ENCODE measurements around the gene PEF1.

Gene PEF1

GRCh38 chr1:31652891-31653499, 8.3 kb upstream of the PEF1 start:
- DNase-seq: no peak

DNA sequence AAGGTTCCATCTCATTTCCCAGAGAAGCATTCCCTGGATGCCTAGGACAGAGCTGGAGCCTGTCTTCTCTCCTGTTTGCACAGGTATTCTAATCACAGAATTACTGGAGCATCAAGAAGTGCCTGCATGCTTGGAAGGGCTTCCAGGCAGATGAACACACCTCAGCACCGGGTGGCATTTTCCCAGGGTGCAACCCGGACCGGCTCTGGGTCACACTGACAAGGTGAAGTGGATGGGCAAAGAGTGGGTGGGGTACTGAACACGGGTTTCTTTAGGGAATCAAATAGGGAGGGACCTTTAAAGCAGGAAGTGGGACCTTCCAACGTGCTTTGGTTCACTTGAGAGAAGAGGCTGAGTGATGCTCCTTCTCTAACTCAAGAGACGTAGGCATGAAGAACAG, 7.1 kb upstream of the PEF1 start:
- DNase-seq: no peak

DNA sequence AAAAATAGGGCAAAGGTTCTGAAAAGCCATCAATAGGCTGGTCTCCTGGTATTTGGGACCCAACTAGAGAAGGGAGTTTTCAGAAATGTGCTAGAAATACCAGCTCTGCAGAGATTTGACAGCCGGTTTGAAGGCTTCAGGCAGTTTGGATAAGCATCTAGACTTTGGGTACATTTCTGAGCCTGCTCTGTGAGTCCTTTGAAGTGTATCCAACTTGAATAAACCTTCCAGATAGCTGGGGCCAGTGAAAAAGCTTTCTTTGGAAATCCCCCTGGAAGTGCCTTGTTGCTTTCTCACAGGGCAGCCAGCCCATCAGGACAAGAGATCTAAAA, 6.4 kb upstream of the PEF1 start:
- DNase-seq: no peak

- no peak for DNase-seq
Measured at GRCh38 chr1:31650161-31651088, 5.7 kb upstream of the PEF1 start.

DNA sequence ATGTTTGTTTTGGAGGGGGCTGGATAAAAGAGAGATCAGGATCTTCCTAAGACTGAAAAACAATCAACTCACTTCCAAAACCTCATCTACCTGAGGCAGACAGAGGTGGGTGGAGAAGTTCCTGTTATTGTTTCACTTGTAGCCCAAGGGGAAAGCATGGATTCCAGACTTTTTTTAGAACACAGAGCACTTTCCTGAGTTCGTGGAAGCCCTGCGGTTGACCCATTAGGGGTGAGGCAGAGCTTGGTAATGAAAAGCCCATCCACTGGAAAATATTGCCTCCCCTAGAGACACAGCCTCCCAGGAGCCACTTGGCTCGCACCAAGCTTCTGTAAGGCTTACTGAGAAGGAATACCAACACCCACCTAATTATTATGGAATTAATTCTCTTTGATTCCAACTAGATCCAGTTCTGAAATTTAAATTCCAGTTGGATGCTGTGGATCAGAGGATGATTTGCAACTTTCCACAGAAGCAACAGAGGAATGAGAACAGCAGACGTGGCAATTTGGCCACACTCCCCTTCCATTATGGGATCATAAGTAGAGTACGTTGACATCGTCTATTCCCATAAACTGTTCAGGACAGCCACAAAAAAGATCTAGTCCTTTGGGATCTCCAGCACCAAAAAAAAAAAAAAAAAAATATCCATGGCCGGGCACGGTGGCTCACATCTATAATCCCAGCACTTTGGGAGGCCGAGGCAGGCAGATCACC, 4.1 kb upstream of the PEF1 start:
- no peak for DNase-seq

- DNase-seq: no peak
Measured at GRCh38 chr1:31648190-31648589, 3.5 kb upstream of the PEF1 start.

DNA sequence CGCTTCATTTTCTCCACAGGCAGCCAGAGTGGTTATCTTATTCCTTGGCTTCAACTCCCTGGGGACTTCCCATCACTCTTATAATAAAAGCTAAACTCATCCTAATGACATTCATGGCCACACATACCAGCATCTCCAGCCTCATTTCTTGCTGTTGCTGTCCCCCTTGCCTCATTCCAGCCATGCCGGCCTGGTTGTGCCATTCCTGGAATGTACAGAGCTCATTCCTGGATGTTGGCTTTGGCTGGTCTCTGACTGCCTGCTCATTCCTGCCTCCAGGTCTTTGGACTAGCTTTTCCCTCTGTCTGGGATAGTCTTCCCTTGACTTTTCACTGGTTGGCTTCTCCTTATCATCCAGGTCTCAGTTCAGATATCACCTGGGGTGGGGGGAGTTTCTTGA, 2.4 kb upstream of the PEF1 start:
- no peak for DNase-seq

- no peak for DNase-seq
Measured at GRCh38 chr1:31646259-31646960, 1.7 kb upstream of the PEF1 start.

DNA sequence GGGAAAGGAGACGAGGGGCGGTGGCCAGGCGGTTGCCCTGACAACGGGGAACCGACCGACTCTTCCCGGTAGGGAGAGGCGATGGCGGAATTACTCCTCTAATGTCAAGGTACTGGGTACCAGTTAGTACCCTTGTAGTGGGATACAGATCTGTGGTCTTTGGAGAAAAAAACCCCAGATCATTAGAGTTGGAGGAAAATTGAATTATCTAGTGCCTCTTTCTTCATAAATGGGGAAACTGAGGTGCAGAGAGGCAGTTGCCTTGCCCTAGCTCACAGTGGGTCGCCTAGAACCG, 545 bp upstream of the PEF1 start:
- DNase-seq: no peak

GRCh38 chr1:31643976-31644559, 608 bp downstream of the PEF1 start:
- DNase-seq: no peak

DNA sequence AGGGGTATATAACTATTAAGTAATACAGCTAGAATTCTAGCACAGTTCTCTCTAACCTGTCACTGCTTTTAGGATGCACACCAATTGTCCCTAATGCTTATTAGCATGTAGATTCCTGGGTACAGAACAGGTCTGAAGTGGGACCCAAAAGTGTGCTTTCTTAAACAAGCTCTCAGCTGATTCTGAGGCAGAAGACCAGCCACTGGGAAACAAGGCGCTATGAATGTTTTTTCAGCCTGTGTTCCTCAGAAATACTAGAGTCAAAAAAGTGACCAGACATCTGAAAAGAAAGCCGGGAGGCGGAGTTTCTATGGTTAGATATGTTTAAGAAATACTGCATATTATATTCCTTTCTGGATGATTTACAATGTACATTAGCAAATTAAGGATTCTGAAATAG, 1.8 kb downstream of the PEF1 start:
- no peak for DNase-seq

DNA sequence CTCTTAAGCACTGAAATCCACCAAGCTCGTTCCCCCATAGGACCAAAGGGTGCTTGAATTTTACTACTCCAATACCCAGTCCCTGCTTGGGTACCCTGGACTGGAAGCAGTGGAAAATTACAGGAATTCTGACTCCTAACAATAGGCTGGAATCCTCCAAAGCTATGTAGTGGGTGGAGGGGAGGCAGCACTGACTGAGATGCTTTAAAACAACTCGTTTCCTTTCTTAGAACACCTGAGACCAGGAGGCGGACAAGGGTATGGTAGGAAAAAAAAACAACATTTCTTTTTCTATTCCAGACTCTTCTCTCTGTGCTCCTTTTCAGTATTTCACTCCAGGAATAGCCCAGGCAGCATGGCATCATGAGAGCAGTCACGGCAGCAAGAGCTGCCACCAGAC, 2.3 kb downstream of the PEF1 start:
- DNase-seq: no peak

DNA sequence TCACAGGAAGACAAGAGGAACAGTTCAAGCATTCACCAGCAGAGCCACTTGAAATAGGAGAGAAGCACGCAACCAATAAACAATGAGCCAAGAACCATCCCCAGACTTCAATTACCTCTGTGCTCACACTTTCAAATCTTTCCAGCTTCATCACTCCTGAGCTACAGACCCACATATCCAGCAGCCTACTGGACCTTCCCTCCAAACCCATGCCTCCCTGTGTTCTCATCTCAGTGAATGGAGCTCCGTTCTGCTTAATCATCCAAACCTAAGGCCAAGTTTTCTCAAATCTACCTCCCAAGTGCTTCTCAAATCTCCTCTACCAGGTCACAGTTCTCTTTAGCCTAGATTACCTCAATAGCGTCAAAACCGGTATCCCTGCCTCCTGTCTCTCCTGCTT, 3.7 kb downstream of the PEF1 start:
- DNase-seq: no peak

GRCh38 chr1:31640179-31640578, 4.5 kb downstream of the PEF1 start:
- DNase-seq: no peak

DNA sequence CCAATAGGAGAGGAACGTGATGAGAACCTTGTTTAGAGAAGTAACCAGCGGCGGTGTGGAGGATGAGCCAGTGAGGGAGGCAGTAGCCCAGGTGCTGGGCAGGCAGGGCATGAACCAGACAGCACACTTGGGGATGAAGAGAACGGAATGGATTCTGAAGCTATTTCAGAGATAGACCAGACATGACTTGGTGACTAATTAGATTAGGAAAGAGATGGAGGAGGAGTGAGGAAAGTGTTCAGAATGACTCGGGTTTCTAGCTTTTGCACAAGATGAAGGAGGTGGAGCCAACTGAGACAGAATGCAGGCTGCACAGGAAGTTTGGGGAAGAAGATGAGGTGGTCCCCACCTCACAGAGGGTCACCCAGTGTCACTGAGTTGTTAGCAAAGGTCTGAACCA, 5.1 kb downstream of the PEF1 start:
- no peak for DNase-seq

GRCh38 chr1:31637915-31638673, 6.6 kb downstream of the PEF1 start:
- no peak for DNase-seq

DNA sequence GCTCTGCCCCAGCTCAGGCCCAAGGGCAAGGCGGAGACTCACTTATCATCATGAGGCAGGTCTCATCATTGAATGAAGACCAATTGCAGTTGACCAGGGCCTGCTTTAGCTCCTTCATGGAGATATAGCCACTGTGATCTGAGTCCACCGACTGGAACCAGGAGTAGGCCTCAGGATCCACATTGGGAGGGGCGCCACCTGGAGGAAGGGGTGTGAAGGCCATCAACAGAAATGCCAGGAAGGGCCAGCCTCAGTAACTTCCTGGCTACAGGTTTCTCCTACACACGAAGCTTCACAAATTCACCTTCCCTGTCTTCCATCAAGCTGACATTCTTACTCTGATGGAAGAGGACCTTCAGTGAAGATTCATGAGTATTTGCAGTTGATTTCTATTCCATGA, 11.6 kb downstream of the PEF1 start:
- no peak for DNase-seq

- DNase-seq: no peak
Measured at GRCh38 chr1:31632649-31633048, 12.0 kb downstream of the PEF1 start.

GRCh38 chr1:31628931-31629556, 15.6 kb downstream of the PEF1 start:
- no peak for DNase-seq

- no peak for DNase-seq
Measured at GRCh38 chr1:31627930-31628559, 16.6 kb downstream of the PEF1 start.

DNA sequence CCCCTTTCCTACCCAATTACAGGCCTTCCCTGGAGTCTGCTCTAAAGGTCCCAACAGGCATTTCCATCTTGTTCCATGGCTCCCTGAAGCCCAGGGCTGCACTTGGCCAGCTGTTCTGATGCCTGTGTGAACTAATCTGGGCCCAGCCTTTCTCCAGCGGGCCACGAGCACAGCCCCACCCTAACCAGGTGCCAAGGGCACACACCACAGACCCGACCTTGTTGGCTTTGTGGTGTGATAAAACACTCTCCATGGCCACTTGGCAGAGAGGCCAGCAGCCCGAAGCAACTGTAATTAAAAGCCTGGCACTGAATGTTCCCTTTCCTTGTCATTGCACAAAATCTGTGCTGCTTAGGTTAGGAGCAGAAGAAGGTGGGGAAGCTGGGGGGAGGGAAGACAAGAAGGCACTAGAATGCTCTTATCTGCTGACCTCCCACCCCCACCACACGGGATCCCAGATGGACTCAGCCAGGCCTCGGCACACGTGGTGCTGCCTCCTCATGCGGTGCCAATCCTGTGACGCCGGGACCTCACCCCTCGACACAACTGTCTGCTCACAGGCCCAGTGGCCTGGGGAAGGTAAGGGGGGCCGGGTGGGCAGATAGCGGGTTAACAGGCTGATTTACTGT, 17.3 kb downstream of the PEF1 start:
- no peak for DNase-seq
